ENCODE results near the gene NTSR1.

- TF ChIP-seq CTCF (conservative IDR thresholded peaks at IDR 0.05) (no peak), EZH2 (IDR thresholded peaks at IDR 0.05; ENCODE audit: low read depth) (no peak)
These were observed 3.0 kb upstream of the NTSR1 start for GRCh38 chr20:62705627-62706026.

Measured in PC-9 (cell line).